Activated T-cell treated with anti-CD3 and anti-CD28 coated beads for 48 hours (primary cell): ENCODE data around the gene GHITM.
"Not testable (repeated sequence)": the region's sequence is repeated elsewhere in the genome, so short reads cannot be mapped to it uniquely, and the experiment has no call there.

ENCODE experiments used
- DNase-seq: peaks from one replicate; pipeline ENCODE4 v3.0.0-alpha.2; 2020; ENCODE audit warnings: low read depth

Gene GHITM

DNA sequence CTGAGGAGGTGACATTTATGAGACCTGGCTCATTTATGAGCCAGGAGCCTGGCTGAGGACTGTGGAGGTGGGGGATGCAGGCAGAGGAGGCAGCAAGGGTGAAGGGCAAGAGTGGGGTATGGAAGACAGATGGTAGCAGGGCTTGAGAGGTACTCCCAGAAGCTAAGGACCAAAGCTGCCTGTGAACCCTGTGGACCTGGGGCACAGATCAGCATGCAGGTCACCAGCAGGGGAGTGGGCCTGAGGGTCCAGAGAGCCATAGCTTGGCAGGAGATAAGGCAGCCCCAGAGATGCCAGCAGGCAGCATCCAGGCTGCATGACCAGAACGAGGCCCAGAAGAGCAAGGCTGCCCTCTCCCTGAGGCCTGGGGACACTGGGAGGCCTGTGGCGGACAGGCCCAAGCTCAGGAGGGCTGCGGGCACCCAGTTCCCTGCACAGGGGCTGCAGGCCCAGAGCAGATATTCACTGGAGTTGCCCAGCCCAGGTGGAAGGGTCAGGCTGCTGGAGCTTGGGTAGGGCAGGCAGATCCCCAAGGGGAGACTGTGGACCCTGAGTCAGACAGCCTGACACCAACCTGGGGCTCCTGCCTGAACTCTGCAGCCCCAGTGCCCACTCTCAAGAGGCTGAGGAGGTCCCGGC is 37.6 kb downstream of the GHITM start:
- no peak for DNase-seq

DNA sequence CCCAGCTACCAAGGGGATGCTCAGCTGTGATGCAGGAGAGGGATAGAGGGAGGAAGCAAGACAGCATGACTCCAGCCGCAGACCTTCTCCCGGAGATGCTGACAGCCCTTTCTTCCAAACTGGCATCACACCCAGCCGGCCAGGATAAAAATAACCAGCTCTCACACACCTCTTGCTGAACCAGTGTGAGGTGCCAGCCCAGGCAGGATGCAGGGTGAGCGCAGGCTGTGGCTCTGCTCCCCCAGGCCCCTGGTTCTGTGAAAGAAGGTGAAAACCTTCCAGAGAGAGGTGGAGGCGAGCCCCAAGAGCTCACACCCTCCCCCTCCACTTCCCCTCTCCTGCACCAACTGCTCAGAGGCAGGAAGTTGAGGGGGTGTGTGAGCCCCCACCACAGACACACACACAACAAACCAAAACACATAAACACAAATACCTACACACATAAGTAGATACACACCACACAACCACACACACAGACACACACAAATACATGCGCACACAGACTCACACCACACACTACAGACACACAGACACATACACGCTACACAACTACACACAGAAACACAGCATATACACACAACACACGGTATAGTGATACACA is 38.3 kb downstream of the GHITM start:
- DNase-seq, result no peak

DNA sequence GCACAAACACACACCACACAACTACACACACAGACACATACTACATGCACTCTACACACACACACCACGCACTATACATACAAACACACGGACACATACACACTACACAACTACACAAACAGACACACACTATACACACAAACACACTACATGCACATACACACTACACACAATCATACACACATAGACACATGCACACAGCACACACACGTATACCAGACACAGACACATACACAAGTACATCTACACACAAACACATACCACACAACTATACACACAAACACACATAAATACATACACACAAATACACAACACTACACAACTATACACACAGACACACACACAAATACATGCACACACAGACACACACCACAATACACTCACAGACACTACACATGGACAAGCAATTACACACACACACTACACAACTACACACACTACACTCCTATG is 38.9 kb downstream of the GHITM start:
- no peak for DNase-seq

DNA sequence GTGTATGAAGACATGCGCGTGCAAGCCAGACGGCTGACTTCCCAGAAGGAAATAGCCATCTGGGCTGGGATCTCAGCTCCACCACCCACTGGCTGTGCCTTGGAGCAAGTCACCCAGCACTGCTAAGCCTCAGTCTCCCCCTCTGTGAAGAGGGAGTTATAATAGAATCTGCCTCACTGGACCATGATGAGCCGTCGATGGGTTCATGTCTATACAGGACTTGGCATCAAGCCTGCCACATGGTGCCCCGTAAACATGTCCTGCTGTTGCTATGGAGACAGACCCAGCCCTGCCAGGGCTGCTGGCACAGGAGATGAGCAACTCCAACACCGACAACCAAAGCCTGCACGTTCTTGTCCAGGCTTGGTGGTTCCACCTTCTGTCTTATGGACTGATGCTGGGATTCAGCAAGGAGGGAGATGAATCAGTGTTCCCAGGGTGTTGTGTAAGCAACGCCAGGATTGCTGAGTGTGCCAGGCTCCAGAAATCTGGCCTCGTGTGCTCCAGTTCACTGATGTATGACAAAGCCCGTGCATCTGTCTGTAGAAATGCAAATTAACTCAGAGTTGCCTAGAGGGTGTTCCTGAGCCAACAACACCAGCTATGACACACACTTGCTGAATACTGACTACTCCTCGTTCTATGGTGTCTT is 39.9 kb downstream of the GHITM start:
- no peak for DNase-seq

DNA sequence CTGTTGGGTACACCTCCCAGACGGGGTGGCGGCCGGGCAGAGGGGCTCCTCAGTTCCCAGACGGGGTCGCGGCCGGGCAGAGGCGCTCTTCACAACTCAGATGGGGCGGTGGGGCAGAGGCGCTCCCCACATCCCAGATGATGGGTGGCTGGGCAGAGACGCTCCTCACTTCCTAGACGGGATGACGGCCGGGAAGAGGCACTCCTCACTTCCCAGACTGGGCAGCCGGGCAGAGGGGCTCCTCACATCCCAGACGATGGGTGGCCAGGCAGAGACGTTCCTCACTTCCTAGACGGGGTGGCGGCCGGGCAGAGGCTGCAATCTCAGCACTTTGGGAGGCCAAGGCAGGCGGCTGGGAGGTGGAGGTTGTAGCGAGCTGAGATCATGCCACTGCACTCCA is 41.1 kb downstream of the GHITM start:
- not testable (repeated sequence) for DNase-seq

DNA sequence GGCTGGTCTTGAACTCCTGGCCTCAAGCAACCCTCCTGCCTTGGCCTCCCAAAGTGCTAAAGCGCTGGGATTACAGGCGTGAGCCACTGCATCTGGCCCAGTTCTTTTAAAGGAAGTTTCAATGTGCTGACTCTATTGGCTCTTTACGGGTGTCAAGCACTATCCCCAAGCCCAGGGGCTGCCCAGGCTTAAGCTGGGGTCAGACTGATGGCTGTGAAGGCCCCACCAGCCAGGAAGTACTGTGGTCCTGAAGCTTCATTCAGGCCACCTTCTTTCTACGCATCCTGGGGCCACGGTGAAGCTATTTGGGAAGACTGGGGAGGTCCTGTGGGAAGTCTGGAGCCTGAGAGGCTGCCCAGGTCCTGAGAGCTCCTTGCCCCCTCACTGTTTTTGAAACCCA is 42.3 kb downstream of the GHITM start:
- DNase-seq, result no peak

DNA sequence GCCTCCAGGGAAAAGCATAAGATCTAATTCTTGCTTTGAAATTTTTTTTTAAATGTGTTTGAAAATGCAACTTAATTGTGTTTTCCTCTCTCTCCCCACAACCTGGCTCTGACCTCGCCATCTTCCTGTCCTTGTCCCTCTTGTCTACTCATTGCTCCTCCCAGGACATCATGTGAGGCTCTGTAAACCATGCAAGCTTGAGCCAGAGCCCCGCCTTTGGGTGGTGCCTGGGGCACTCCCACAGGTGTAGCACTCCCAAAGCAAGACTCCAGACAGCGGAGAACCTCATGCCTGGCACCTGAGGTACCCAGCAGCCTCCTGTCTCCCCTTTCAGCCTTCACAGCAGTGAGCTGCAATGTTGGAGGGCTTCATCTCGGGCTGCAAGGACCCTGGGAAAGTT is 45.2 kb downstream of the GHITM start:
- no peak for DNase-seq

DNA sequence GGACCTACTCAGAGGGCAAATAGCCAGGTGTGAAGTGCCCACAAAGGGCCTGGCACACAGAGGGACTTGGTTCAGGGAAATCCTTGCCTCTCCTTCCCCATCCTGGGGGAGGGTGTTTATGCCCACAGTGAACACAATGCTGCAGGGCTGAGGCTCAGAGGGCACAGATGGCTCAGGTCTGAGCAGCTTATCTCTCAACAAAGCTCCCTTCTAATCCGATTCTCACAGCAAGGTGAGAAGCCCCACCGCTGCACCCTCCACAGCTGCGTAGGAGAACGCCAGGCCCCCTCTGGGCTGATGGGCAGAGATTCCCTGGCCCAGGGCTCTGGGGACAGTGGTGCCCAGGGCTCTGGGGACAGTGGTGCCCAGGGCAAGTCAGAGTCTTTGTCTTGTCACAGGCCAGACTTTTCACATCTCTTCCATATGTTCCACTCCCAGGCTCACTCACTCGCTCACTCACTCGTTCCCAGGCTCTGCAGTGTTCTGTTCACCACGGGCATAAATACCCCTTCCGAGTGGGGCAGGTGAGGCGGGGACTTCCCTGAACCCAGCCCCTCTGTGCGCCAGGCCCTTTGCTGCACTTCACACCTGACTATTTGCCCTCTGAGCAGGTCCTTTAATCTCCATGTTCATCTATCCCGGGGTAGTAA is 46.3 kb downstream of the GHITM start:
- no peak for DNase-seq

DNA sequence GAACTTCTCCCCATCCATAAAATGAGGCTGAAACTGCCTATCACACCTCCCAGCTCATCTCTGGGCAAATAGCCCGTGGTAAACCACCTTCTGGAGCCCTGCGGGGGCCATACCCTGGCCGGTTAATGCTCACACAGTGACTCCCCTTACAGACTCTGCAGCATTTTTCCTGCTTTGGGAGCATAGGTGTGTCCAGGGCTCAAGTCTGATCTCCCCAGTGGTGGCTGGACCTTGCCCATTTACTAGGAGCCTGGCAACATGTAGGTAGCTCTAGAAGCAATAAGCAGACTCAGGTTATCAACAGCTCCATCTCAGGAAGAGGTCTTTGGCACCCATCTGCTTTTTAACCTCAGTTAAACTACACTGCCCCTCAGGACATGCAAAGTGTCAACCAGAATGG is 49.5 kb downstream of the GHITM start:
- DNase-seq, result no peak

DNA sequence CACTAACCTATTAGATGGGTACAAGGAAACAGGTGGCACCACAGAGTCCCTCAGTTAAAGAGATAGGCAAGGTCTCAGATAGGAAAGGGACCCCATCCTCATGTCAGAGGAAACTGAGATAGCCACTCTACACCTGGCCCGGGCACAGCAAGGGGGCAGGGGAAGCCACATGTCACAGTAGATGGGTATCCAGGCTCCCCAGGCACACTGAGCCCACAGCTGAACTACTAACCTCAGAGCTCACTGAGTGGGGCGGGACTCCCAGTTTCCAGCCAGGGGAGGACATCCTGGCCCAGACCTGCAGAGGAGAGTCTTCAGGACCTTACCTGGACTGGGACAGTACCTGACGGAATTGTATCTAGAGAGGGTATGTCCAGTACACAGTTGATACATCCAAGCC is 51.3 kb downstream of the GHITM start:
- no peak for DNase-seq

DNA sequence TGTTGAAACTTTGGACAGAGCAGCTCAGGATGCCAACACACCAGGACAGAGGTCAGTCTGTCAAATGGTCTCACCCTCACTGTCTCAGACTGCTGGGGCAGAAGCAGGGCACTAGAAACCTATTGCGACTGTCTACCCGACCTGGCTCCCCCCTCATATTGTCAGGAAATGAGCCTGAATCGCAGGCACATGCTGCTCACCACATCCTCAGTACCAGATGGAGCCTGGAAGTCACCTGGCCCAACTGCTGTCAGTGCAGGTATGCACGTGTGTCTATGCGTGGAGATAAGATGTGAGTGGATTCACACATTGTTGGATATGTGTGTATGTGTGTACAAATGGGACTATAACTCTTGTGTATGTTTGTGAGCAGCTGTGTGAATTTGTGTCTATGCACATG is 51.8 kb downstream of the GHITM start:
- DNase-seq, result no peak

DNA sequence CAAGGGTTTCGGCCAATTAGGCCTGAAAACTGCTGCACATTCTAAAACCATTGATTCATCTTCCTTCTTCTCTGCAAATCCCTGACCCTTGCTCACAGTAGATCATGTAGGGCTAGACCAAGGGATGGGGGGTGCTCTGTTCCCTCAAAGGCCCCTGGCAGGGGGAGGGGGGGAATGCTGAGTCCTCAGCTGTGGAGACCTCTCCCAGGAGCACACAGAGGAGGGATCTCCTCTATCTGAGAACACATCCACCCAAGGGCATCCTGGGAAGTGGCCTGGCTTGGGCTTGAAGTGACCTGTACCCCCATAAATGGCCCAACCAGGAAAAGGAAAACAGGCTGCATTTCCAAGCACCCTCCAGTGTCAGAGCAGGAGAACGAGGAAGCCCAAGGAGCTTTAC is 54.0 kb downstream of the GHITM start:
- no peak for DNase-seq

DNA sequence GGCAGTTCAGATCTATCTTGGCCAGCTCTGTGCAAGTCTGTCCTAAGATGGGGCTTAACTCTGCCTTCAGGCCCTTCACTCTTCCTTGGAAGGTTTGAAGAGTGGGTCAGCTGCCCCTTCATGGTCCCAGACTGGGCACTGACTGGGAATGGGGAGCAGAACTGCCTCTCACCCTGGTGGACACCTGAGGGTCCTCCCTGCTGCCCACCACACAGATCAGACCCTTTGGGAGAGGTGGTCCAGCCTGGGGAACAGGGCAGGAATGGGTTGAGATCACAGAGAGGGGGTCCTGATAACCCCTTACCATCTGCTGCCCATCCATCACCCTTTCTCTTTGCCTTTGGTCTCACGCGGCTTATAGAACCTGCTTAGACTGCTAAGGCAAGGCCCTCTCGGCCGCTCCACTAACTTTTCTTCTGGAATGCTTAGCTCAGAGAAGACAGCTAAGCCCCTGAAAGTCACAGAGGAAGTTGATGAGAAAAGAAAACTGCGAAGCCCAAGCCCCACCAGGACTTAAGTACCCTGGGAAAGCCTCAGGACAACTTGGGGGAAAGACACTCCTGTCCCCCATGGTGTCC is 54.6 kb downstream of the GHITM start:
- DNase-seq, result no peak

DNA sequence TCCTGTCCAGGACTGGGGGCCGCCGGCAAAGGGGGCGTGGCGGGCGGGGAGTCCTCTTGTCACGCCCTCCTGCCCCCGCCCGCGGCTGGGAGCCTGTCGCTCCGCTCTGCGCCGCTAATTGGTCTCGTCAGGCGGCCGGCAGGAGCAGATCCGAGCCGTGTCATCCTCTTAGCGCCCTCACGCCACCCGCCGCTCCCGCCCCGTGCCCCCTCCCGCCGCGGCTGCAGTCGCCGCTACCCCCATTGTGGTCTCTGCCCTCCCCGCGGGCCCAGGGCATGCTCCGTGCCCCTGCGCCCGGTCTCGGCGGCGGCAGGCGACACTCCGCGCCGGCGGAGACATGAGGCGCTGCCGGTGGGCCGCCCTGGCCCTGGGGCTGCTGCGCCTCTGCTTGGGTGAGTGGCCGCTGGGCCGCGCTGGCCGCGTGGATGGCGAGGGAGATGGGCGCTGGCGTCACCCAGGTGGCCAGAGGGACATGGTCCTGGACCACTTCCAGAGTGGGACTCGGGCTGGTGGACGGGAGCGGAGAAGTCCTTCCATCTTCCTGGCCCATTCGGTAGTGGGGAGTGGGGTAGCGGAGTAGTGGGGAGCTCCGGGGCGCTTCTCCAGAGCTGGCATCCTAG is 55.2 kb downstream of the GHITM start, which contains the start of gene CDHR1:
TSS of gene CDHR1 (plus strand) at position 114 of the 620 bp plus-strand sequence. CDS start at position 338, 224 bp downstream.
- DNase-seq, result peak; percentile 32

DNA sequence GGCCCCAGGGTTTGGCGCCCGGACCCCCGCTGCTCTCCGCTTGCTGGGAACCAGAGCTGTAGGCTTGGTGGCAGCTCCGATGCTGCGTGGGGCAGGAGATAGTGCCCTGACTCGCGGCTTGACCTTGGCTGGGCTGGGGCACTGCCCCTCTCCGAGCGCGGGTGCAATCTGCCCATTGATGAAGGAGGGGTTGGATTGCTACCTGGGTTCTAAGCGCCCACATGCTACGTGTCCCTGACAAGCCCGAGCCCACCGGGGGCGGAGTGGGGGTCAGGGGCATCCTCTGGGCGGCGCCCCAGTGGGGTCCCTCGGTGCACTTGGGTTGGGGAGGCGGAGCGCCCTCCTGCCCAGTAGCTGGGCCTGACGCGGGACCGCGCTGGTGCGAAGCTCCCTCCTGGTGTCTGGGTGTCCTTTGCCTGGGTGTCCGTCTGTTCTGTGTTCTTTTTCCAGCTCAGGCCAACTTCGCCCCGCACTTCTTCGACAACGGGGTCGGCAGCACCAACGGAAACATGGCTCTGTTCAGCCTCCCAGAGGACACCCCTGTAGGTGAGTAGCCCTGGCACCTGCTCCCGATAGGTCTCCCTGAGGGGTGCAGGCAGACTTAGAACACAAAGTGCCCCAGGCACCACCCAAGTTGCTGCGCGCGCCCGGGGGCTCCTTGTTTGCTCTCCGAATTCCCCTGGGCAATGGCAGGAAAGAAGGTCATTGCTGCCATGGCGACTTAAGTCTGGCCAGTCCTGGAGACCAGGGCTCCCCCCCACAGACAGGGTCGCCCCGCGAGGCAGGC is 55.9 kb downstream of the GHITM start:
- no peak for DNase-seq

DNA sequence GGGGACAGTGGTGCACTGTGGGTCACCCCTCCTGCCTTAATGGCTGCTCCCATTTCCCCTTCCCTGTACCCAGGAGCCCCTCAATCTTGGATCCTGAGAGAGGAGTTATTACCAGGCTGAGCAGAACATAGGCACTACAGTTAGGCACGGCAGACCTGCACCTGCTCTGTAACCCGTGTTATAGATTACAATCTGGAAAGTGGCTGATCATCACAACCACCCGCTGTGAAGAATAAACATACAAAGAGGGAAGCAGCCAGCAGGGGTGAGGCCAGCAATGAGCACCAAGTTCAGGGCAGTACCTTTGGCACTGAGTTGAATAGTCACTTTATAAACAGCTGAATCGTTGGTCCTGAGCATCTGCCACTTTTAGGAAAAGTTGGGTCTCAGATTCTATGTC is 56.8 kb downstream of the GHITM start:
- no peak for DNase-seq

DNA sequence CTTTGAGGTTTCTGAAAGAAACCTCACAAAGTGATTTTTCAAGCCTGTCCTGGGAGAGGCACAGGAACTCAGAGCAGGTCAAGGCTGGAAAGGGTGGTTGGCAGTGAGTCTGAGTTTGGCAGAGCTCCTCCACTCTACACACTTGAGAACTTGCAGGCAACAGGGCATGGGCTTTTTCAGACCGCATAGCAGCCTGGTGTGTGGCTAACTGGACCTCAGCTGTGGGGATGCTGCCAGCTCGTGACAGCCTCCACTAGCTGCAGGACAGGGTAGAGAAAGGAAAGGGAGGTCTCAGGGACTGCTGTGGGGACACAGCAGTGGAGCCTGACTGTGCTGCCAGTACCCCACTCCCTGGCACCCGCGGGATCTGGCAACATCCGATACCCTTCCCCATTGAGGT is 57.6 kb downstream of the GHITM start:
- no peak for DNase-seq

DNA sequence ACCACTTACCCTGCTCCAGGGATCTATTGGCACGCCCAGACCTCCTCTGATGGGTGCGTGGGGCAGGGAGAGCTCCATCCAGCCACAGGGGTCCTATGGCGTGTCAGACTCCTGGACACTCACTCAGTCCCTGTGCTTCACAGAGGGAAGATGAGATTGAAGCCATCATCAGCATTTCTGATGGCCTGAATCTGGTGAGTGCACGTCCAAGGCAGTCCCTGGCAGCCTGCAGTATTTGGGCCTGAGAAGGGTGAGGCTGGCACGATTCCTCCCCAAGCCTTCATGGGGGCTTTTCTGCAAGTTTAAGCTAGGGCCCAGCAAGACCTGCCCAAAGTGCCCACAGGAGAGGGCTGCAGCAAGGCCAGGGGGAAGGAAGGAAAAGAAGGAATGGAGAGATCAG is 58.3 kb downstream of the GHITM start:
- DNase-seq, result no peak

DNA sequence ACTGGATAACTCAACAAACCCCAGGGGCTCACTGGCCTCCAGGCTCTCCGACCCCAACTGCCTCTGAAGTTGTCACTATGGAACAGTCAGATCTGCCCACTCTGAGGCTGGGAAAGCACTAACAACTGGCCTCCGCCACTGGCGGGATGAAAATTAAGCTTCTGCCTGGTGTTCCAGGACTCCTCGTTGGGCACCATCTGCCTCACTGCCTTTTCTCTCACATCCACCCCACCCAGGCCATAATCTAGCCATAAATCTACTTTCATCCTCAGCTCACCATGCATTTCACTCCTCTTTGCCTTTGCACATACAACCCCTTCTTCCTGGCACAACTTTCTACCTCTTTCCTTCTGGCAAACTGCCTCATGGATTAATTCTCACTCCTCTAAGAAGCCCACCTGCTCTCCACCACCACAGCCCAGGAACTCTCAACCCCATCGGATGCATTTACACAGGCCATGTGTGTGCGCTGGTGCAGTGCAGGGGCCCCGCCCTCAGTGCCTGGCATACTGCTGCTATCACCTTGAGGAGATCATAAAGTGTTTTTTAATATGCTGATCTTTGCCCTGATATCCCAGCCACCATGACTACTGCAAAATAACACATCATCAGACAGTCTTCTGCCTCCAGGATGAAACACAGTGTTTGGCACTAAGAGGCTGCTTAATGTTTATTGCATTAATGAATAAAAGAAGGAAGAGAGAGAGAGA is 59.1 kb downstream of the GHITM start:
- no peak for DNase-seq

DNA sequence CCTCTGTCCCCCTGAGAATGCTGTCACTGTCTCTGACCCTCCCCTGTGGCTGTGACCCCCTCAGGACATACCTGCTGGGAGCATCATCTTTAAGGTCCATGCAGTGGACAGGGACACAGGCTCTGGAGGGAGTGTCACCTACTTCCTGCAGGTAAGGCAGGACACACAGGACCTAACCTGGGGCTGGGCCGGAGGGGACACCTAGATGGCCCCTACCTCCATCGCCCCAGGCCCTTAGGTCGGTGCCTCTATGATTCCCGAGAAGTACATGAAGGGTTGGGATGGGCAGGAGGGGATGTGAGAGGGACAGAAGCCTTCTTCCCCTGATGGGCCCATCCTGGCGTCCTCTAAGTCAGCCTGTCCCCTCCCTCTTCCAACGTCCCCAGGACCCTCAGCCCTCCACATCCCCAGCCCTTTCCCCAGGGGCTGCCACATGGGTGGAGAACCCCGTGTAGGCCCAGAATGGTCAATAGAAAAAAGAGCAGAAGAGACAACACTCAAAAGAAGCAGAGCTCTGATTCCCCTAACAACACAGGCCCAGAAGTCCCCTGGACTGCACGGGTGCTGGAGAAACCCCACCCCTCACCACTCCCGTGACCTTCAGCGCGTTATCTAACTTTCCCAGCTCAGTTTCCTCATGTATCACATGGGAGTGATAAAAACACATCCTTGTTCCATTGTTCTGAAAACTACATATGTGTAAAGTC is 61.4 kb downstream of the GHITM start:
- no peak for DNase-seq
